GM13976 (cell line): ENCODE measurements around the gene TSC2.

Source experiments
- DNase-seq: peaks from one replicate; pipeline ENCODE4 v3.0.0; 2012; ENCODE audit warnings: low spot score
- CTCF ChIP-seq: IDR thresholded peaks from 2 replicates; pipeline ENCODE4 v1.5.1; 2012; ENCODE audit warnings: borderline replicate concordance, mild to moderate bottlenecking; ENCODE audit not compliant: insufficient read depth; ENCODE audit errors: extremely low read depth, missing control alignments, control extremely low read depth
- in situ Hi-C: fragments of 300-500 bp; cut with MboI; formaldehyde crosslinking; loops from one replicate; pipeline ENCODE4 v1.12.0; 2022; ENCODE audit warnings: low sequenced_read_pairs, mixed read lengths, inconsistent platforms; ENCODE audit not compliant: unreplicated experiment

Gene TSC2

GRCh38 chr16:2061023-2061422 is 13.2 kb downstream of the TSC2 start:
- DNase-seq, result no peak
- no peak for TF ChIP-seq CTCF
- in situ Hi-C loops, result no loop called here

DNA sequence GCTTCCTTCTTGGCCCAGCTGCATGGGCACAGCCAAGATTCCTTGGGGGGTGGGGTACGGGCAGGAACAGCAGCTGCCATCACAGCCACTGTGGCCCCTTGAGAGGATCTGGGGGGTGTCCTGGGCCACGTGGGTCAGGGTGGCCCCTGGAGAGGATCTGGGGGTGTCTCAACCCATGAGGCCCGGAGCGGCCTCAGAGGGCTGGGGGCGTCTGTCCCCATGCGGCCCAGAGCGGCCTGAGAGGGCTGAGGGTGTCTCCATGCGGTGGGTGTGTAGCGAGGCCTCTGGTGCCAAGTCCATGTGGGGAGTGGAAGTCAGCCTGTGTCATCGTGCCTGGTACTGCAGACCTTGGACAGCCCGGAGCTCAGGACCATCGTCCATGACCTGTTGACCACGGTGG is 13.7 kb downstream of the TSC2 start:
- in situ Hi-C loops, result no loop called here
- TF ChIP-seq CTCF, result no peak
- no peak for DNase-seq

DNA sequence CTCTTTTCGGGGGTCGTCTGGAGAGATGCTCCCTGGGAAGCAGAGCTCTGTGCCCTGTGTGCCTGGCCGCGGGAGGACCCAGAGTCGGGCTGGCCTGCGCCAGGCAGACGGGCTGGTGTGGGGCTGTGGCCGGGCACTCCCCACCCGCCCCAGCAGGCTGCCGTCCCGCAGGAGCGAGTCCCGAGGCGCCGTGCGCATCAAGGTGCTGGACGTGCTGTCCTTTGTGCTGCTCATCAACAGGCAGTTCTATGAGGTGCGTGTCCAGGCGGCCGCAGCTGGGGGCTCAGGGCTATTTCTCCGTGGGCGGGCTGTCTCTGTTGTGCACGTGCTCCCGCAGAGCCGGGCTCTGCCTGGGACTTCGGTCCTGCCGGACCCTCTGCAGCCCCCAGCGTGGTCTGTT is 15.0 kb downstream of the TSC2 start:
- no peak for DNase-seq
- no peak for TF ChIP-seq CTCF
- in situ Hi-C loops, result no loop called here

- in situ Hi-C loops, result no loop called here
- no peak for TF ChIP-seq CTCF
- no peak for DNase-seq
Measured at GRCh38 chr16:2063861-2064260, 16.1 kb downstream of the TSC2 start.

- no peak for TF ChIP-seq CTCF
- no peak for DNase-seq
- in situ Hi-C loops, result no loop called here
Measured at GRCh38 chr16:2064368-2064945, 16.7 kb downstream of the TSC2 start.

- no peak for DNase-seq
- in situ Hi-C loops, result no loop called here
- TF ChIP-seq CTCF, result no peak
Measured at GRCh38 chr16:2066139-2066538, 18.4 kb downstream of the TSC2 start.
